HG03175 (cell line): Measurements from ENCODE around the gene UGT3A2.

Source experiments
- ATAC-seq: cut with Tn5 transposase; IDR thresholded peaks from one replicate; pipeline ENCODE4 v1.9.1; 2021; ENCODE audit warnings: mild to moderate bottlenecking, moderate library complexity; ENCODE audit not compliant: unreplicated experiment

UGT3A2 gene

DNA sequence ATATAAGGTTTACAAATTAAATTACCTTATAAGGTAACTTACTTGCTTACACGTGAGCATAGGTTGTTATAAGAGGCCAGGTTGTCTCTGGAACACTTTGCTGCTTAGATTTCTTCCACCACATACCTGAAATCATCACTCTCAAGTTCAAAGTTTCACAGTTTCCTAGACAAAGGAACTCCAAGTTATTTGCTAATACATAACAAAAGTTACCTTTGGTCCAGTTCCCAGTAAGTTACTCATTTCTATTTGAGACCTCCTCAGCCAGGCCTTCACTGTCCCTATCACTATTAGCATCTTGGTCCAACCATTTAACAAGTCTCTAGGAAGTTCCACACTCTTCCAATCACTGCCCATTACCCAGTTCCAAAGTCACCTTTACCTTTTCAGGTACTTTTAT lies 57.0 kb downstream of the UGT3A2 start:
- ATAC-seq: no peak

- no peak for ATAC-seq
Measured at GRCh38 chr5:36007366-36007765, 59.3 kb downstream of the UGT3A2 start.

DNA sequence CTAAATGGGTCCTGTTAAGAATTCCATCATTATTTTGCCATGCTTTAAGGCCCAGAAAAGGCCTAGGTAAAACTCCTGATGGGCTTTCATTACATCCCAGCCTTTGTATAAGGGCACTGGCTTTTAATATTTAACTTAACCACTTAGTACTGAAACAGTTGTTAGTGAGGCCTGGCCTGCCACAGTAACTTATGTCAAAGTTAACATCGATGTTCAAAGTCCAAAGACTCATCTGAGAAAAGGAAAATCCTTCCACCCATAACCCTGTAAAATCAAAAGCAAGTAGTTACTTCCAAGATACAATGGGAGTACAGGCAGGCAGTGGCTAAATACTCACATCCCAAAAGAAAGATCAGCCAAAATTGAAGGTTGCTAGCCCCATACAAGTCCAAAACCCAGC lies 60.5 kb downstream of the UGT3A2 start:
- no peak for ATAC-seq

DNA sequence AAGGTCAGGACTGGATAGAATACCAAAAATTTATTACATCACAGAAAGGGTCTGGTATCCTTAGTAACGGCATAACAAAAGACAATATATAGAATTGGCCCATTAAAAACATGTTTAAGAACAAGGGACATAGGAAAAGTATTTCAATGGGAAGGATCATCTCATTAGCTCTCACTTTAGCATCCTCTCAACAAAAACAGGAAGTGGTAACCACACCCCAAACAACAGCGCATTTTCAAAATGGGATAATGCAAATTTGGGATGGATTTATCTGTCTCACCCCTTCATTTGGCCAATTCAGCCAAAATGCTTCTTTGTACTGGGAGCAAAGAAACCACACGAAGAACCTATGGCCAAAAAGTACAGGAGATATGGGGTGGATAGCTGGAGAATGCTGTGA lies 65.7 kb downstream of the UGT3A2 start:
- ATAC-seq: no peak

GRCh38 chr5:35999547-35999946 lies 67.1 kb downstream of the UGT3A2 start:
- ATAC-seq: no peak

- no peak for ATAC-seq
Measured at GRCh38 chr5:35996076-35996475, 70.6 kb downstream of the UGT3A2 start.

GRCh38 chr5:35990941-35991611 lies 75.6 kb downstream of the UGT3A2 start, which contains the start of gene UGT3A1:
Gene UGT3A1, minus strand, starts transcription at chr5:35991390. Its CDS starts 150 bp downstream, at chr5:35991240.
- ATAC-seq: no peak

- no peak for ATAC-seq
Measured at GRCh38 chr5:35990520-35990919, 76.2 kb downstream of the UGT3A2 start.

- no peak for ATAC-seq
Measured at GRCh38 chr5:35988529-35988928, 78.2 kb downstream of the UGT3A2 start.

GRCh38 chr5:35987776-35988175 lies 78.9 kb downstream of the UGT3A2 start:
- ATAC-seq: no peak
